SK-N-SH treated with all-trans-retinoic acid at 6 μM for 48 hours (cell line): ENCODE measurements around the gene NUMBL.

Experiments used
- OSR1 ChIP-seq: fragments of 250-450 bp; sonication (Bioruptor Pico); IDR thresholded peaks from 2 replicates; pipeline ENCODE4 v1.8.0; 2022; ENCODE audit warnings: moderate library complexity, mild to moderate bottlenecking, inconsistent platforms
- ZFP30 ChIP-seq: fragments of 450-650 bp; formaldehyde crosslinking; IDR thresholded peaks from 2 replicates; pipeline ENCODE4 v1.5.0; 2022; ENCODE audit warnings: mild to moderate bottlenecking, moderate library complexity
- TF ChIP-seq, protein P1 (sequence below): fragments of 250-450 bp; sonication (Bioruptor Pico); IDR thresholded peaks from 2 replicates; pipeline ENCODE4 v1.5.1; 2021; ENCODE audit warnings: mild to moderate bottlenecking, moderate library complexity

DNA sequence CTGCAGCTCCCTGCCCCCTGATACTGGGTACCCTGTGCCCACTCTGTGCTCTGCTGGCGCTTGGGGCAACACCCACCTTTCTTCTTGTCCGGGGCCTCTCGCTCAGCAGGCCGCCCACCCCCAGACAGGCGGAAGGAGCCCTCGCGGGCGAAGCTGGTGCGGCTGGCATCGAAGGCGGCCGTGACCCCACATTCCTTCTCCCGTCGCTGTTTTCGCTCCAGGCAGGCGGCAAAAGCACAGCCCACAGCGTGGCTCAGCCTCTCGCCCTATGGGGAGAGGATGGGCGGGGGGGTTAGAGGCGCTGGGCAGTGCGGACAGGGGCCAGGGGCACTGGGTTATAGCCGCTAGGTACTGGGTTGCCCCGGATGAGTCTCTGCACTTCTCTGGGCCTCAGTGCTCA lies 13.3 kb downstream of the NUMBL start:
- TF ChIP-seq ZFP30 (no peak), OSR1 (CRISPR knock-in tag) (no peak)
- TF ChIP-seq, protein P1, sequence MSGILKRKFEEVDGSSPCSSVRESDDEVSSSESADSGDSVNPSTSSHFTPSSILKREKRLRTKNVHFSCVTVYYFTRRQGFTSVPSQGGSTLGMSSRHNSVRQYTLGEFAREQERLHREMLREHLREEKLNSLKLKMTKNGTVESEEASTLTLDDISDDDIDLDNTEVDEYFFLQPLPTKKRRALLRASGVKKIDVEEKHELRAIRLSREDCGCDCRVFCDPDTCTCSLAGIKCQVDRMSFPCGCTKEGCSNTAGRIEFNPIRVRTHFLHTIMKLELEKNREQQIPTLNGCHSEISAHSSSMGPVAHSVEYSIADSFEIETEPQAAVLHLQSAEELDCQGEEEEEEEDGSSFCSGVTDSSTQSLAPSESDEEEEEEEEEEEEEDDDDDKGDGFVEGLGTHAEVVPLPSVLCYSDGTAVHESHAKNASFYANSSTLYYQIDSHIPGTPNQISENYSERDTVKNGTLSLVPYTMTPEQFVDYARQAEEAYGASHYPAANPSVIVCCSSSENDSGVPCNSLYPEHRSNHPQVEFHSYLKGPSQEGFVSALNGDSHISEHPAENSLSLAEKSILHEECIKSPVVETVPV (CRISPR knock-in tag): no peak
